HepG2 (cell line): ENCODE data around the gene LRP1B. TPM values are rescaled to one million over a fixed set of nuclear protein-coding genes. Genes with fewer than 3 reads are reported as not detected.

Experiments
- ATAC-seq: fragments of 200-7000 bp; cut with Tn5 transposase; 3 replicates; pipeline ENCODE4 v1.9.1; 2020; ENCODE audit warnings: mild to moderate bottlenecking, moderate library complexity
- BruUV-seq: library from RNA; stranded (reverse); fragments of 400-500 nt; replicated peaks from 2 replicates; lab custom pipeline; 2021; lab: Mats Ljungman, UMichigan
- CTCF ChIA-PET: fragments of 300-600 bp; formaldehyde crosslinking; extraction: SDS; loops from one replicate; lab custom pipeline; 2021; ENCODE audit warnings: low total read pairs, inconsistent platforms, low intra/inter-chr PET ratio; lab: Yijun Ruan, JAX
- POLR2A ChIA-PET: fragments of 350-600 bp; sonication (Branson Sonifier 250); formaldehyde crosslinking; loops from one replicate; lab custom pipeline; 2020; ENCODE audit warnings: antibody characterized with exemption, inconsistent platforms; lab: Yijun Ruan, JAX
- DNase-seq: peaks from one replicate; pipeline ENCODE4 v3.0.0-alpha.2; 2015; ENCODE audit warnings: low spot score
- FAIRE-seq: peaks from 3 replicates; lab custom pipeline; 2011; peaks lifted over from hg19 to GRCh38; lab: Jason Lieb, UNC
- H2AFZ ChIP-seq: one replicate; pipeline ENCODE4 v1.6.1; 2011; ENCODE audit warnings: low read length, inconsistent platforms
- H3K27ac ChIP-seq: fragments of 300-600 bp; 3 replicates; pipeline ENCODE4 v1.8.0; 2011; ENCODE audit warnings: mixed run types, mild to moderate bottlenecking, mixed read lengths, low read length, inconsistent platforms; ENCODE audit not compliant: insufficient read depth; ENCODE audit errors: extremely low read length
- H3K27me3 ChIP-seq, 2 experiments: fragments of 200-600 bp in 1 of 2; 2 replicates in 1 of 2; 3 replicates in 1 of 2; pipeline versions ENCODE4 v1.6.0 to v1.8.0; 2011; ENCODE audit warnings: low read length in 2 of 2, mild to moderate bottlenecking in 2 of 2, moderate library complexity in 2 of 2, inconsistent platforms in 1 of 2; ENCODE audit not compliant: insufficient read depth in 2 of 2, control insufficient read depth in 1 of 2
- H3K36me3 ChIP-seq, 2 experiments: fragments of 200-600 bp in 1 of 2; replicated peaks in 1 of 2; 2 replicates in 1 of 2; 3 replicates in 1 of 2; pipeline versions ENCODE4 v1.5.1 to v1.8.0; 2011; ENCODE audit warnings: low read length in 2 of 2, inconsistent platforms in 1 of 2; ENCODE audit not compliant: insufficient read depth in 2 of 2, control insufficient read depth in 1 of 2
- H3K4me1 ChIP-seq: 2 replicates; pipeline ENCODE4 v1.5.1; 2012; ENCODE audit warnings: low read length, inconsistent platforms; ENCODE audit not compliant: insufficient read depth
- H3K4me2 ChIP-seq: 2 replicates; pipeline ENCODE4 v1.6.0; 2011; ENCODE audit warnings: low read depth, low read length, inconsistent platforms
- H3K4me3 ChIP-seq, 3 experiments: fragments of 200-600 bp in 1 of 3; sonication (generic), shearing (Covaris generic) in 1 of 3; replicated peaks in 1 of 3; 2 replicates each; pipeline ENCODE4 v1.5.1; 2011 to 2016; ENCODE audit warnings: low read length in 3 of 3, inconsistent platforms in 2 of 3, low read depth in 2 of 3, mild to moderate bottlenecking in 2 of 3, control low read depth in 1 of 3, mixed read lengths in 1 of 3; ENCODE audit not compliant: insufficient read depth in 1 of 3
- H3K79me2 ChIP-seq: one replicate; pipeline ENCODE4 v1.6.1; 2011; ENCODE audit warnings: low read length, inconsistent platforms; ENCODE audit not compliant: insufficient read depth
- H3K9ac ChIP-seq: 2 replicates; pipeline ENCODE4 v1.6.0; 2011; ENCODE audit warnings: mild to moderate bottlenecking, low read depth, low read length, inconsistent platforms; ENCODE audit not compliant: insufficient read depth
- H3K9me3 ChIP-seq: 2 replicates; pipeline ENCODE4 v1.5.1; 2012; ENCODE audit warnings: mild to moderate bottlenecking, low read length
- H4K20me1 ChIP-seq: 2 replicates; pipeline ENCODE4 v1.6.0; 2011; ENCODE audit warnings: inconsistent platforms, mild to moderate bottlenecking, low read length, moderate library complexity; ENCODE audit not compliant: insufficient read depth
- ARID2 ChIP-seq: sonication (generic); formaldehyde crosslinking; IDR thresholded peaks from 2 replicates; pipeline ENCODE4 v1.8.1; 2022; ENCODE audit warnings: mild to moderate bottlenecking, missing genetic modification reagents, borderline replicate concordance
- ARID5B ChIP-seq: IDR thresholded peaks from 2 replicates; pipeline ENCODE4 v1.4.0; 2020; ENCODE audit warnings: mild to moderate bottlenecking, missing genetic modification reagents
- NFE2L2 ChIP-seq: fragments of 150-350 bp; IDR thresholded peaks from 2 replicates; pipeline ENCODE4 v1.6.1; 2014; ENCODE audit warnings: low read length
- ZBTB42 ChIP-seq: sonication (generic); formaldehyde crosslinking; IDR thresholded peaks from 2 replicates; pipeline ENCODE4 v1.5.0; 2020; ENCODE audit warnings: mild to moderate bottlenecking, missing genetic modification reagents
- ZNF33A ChIP-seq: sonication (generic); formaldehyde crosslinking; IDR thresholded peaks from 2 replicates; pipeline ENCODE4 v1.5.1; 2020; ENCODE audit warnings: missing genetic modification reagents, mild to moderate bottlenecking, moderate library complexity, borderline replicate concordance
- ZNF615 ChIP-seq: sonication (generic); formaldehyde crosslinking; IDR thresholded peaks from 2 replicates; pipeline ENCODE4 v1.5.0; 2020; ENCODE audit warnings: mild to moderate bottlenecking, missing genetic modification reagents, borderline replicate concordance
- ZNF687 ChIP-seq: sonication (generic); formaldehyde crosslinking; IDR thresholded peaks from 2 replicates; pipeline ENCODE4 v1.5.1; 2020; ENCODE audit warnings: mild to moderate bottlenecking, missing genetic modification reagents, moderate library complexity
- WGBS: methylation state at CpG from one replicate; pipeline ENCODE4 v1.1.6; 2017; ENCODE audit warnings: low lambda C conversion rate; 5-methylcytosine and 5-hydroxymethylcytosine counted together
- in situ Hi-C: cut with HindIII; loops from 2 replicates; pipeline ENCODE4 v1.10.0; 2017; ENCODE audit warnings: low pct_unique_long_range_greater_than_20kb; ENCODE audit not compliant: extremely low pct_ligation_motif_present
- intact Hi-C: fragments of 100-400 bp; cut with micrococcal nuclease; formaldehyde crosslinking; loops from one replicate; pipeline ENCODE4 v1.10.0; 2022; ENCODE audit not compliant: unreplicated experiment
- polyA plus RNA-seq, 8 experiments: library from polyadenylated mRNA; depleted of rRNA in 3 of 8; stranded (reverse) in 7 of 8; unstranded in 1 of 8; fragments of >200 nt; fragmentation: Illumina TruSeq in 4 of 8; extraction: Trizol in 4 of 8; gene quantifications; 2 replicates each; pipeline versions ENCODE4 v1.2.1 to v1.2.3, GENCODE V29; 2011 to 2016; ENCODE audit warnings: low read depth in 4 of 8, missing spikeins in 1 of 8, mixed read lengths in 1 of 8; ENCODE audit not compliant: insufficient read depth in 1 of 8
- total RNA-seq, 5 experiments: library from RNA; depleted of rRNA; stranded (reverse); fragments of >200 nt; fragmentation: Illumina TruSeq; extraction: Trizol; gene quantifications; 2 replicates each; pipeline ENCODE4 v1.2.3, GENCODE V29; 2016; ENCODE audit warnings: low read depth in 1 of 5
- TF ChIP-seq, protein P1 (sequence below): sonication (generic); formaldehyde crosslinking; IDR thresholded peaks from 2 replicates; pipeline ENCODE4 v1.8.0; 2022; ENCODE audit warnings: mild to moderate bottlenecking, missing genetic modification reagents, moderate library complexity

The LRP1B gene
- total and polyA plus RNA-seq, 2 of the 13 experiments (the other 11 are each of a cell fraction or from before 2014, with no cell fraction given) = 0.04 TPM; not detected in 1

DNA sequence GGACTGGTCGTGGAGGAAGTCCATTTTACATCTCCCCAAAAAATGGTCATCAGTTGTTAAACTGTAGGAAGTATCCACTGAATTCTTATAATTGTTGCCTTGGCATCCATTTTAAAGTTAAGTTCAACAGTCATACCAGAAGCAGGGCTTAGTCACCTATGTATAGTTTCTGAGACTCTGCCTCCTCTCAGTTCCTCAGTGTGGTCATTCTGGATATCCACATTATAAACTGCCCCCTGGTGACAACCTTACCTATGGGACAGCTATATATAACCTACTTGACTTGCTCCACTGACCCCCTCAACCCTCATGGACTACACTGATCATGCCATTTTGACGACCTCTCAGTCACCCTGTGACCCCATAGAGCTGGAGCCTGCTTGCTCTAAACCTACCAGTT is 617.0 kb downstream of the LRP1B start:
- no peaks in the 10 kb centered on the region for H3K79me2 ChIP-seq
- no peak overlapping the region for H3K4me3 ChIP-seq
- no peaks in the 10 kb centered on the region for H3K9me3 ChIP-seq
- ChIA-PET CTCF (no interaction called here), POLR2A (no interaction called here)
- DNase-seq (no peak), ATAC-seq (no peak; the same call in 2 of the 3 replicates), FAIRE-seq (no peak)
- H3K9ac ChIP-seq = no peak overlapping the region
- H3K27me3 ChIP-seq = no peaks in the 10 kb centered on the region
- intact Hi-C loops = no loop called here
- no peaks in the 10 kb centered on the region for H3K36me3 ChIP-seq
- no peaks in the 10 kb centered on the region for H4K20me1 ChIP-seq
- TF ChIP-seq ARID2 (CRISPR knock-in tag) (no peak), ZNF687 (CRISPR knock-in tag) (no peak), ARID5B (CRISPR knock-in tag) (no peak), NFE2L2 (no peak), ZNF33A (CRISPR knock-in tag) (no peak), ZNF615 (CRISPR knock-in tag) (no peak), ZBTB42 (CRISPR knock-in tag) (no peak)
- TF ChIP-seq, protein P1, sequence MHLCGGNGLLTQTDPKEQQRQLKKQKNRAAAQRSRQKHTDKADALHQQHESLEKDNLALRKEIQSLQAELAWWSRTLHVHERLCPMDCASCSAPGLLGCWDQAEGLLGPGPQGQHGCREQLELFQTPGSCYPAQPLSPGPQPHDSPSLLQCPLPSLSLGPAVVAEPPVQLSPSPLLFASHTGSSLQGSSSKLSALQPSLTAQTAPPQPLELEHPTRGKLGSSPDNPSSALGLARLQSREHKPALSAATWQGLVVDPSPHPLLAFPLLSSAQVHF (CRISPR knock-in tag) = no peak
- WGBS = 4% methylated on average over 2 of the region's 2 CpGs
- in situ Hi-C loops = no loop called here
- no TSS peak for BruUV-seq
- H3K4me1 ChIP-seq = peaks cover 15% of the 10 kb centered on the region
- no peak overlapping the region for H2AFZ ChIP-seq
- H3K4me2 ChIP-seq = no peak overlapping the region
- H3K27ac ChIP-seq = no peak overlapping the region
